PFSK-1 (cell line): ENCODE measurements around the gene PRR33.

Source experiments
- FOXP2 ChIP-seq: optimal IDR thresholded peaks from 2 replicates; pipeline ENCODE3; 2011; ENCODE audit warnings: borderline replicate concordance, control low read depth, inconsistent platforms; ENCODE audit not compliant: insufficient read depth; ENCODE audit errors: extremely low read length, extremely low read depth
- POLR2AphosphoS5 ChIP-seq: IDR thresholded peaks from 2 replicates; pipeline ENCODE4 v1.6.1; 2012; ENCODE audit warnings: low read depth, mild to moderate bottlenecking, control low read depth, low read length, moderate library complexity
- REST ChIP-seq, 2 experiments: IDR thresholded peaks; 2 replicates each; pipeline versions ENCODE4 v1.6.1 to v1.8.0; 2011 to 2012; ENCODE audit warnings: low read depth in 2 of 2, low read length in 2 of 2, control low read depth in 1 of 2, inconsistent platforms in 1 of 2, mild to moderate bottlenecking in 1 of 2, moderate library complexity in 1 of 2; ENCODE audit not compliant: insufficient read depth in 1 of 2
- SIN3A ChIP-seq: IDR thresholded peaks from 2 replicates; pipeline ENCODE4 v1.6.1; 2012; ENCODE audit warnings: mild to moderate bottlenecking, low read length, moderate library complexity, borderline replicate concordance; ENCODE audit not compliant: insufficient read depth
- TAF1 ChIP-seq: IDR thresholded peaks from 2 replicates; pipeline ENCODE4 v1.6.1; 2012; ENCODE audit warnings: low read length, control low read depth, borderline replicate concordance; ENCODE audit not compliant: insufficient read depth

The PRR33 gene

DNA sequence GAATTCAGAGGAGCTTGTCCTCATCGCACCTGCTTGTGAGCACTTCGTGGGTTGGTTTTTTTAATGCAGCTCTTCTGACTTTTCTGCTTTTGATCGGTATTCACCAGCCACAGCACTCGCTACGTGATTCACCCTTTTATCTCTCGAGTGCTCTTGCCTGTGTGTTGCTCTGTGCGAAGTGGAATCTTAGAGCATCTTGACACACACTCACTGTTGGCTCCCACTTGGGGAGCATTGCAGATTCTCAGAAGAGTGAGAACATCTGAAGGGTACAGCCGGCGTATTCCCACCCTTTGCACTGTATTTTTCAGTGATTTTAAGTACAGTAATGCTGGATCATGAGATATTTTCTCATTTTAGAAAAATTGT is 38.8 kb upstream of the PRR33 start:
- TF ChIP-seq FOXP2 = no peak
- TF ChIP-seq POLR2AphosphoS5 = no peak
- TF ChIP-seq SIN3A = no peak
- no peak for TF ChIP-seq TAF1
- TF ChIP-seq REST (IDR thresholded peaks at IDR 0.05; ENCODE audit: insufficient read depth in 1 of 2, low read depth in 2 of 2, low read length in 2 of 2) = no peak

GRCh38 chr11:1929621-1930461 is 38.1 kb upstream of the PRR33 start:
- TF ChIP-seq REST (IDR thresholded peaks at IDR 0.05; ENCODE audit: insufficient read depth in 1 of 2, low read depth in 2 of 2, low read length in 2 of 2) = no peak
- TF ChIP-seq SIN3A = no peak
- TF ChIP-seq POLR2AphosphoS5 = no peak
- no peak for TF ChIP-seq TAF1
- TF ChIP-seq FOXP2 = no peak

GRCh38 chr11:1928891-1929541 is 37.3 kb upstream of the PRR33 start:
- TF ChIP-seq FOXP2 (no peak), SIN3A (no peak), TAF1 (no peak), REST (IDR thresholded peaks at IDR 0.05; ENCODE audit: insufficient read depth in 1 of 2, low read depth in 2 of 2, low read length in 2 of 2) (no peak), POLR2AphosphoS5 (no peak)

DNA sequence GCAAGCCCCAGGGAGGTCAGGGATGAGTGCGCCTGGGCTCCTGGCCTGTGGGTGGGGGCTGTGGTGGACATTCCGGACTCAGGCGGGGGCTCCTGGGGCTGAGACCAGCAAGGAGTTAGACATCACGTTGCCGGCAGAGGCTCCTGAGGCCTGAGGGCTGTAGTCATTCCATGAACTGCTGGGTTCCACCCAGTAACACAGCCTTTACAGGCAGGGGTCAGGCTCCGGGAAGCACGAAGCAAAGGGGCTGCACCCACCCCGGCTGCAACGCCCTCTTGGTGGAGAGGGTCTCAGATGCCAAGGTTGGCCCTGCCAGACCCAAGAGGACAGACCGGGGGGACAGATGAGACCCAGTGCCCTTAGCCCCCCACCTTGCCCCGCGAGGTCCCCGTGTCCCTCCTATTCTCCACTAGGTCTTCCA is 36.8 kb upstream of the PRR33 start:
- no peak for TF ChIP-seq FOXP2
- no peak for TF ChIP-seq POLR2AphosphoS5
- no peak for TF ChIP-seq SIN3A
- TF ChIP-seq TAF1 = no peak
- TF ChIP-seq REST (IDR thresholded peaks at IDR 0.05; ENCODE audit: insufficient read depth in 1 of 2, low read depth in 2 of 2, low read length in 2 of 2) = no peak
